ENCODE measurements around the gene GPANK1. TPM values are rescaled to one million over a fixed set of nuclear protein-coding genes. Genes with fewer than 3 reads are reported as not detected.
A peak's percentile ranks its signal among the peaks of the same experiment; 100 is the strongest.

Gene GPANK1
- polyA plus RNA-seq, 2 donors: 10.2 to 10.4 TPM

GRCh38 chr6:31658158-31658688 is 6.6 kb downstream of the GPANK1 start:
- no peaks in the 10 kb centered on the region for H3K27me3 ChIP-seq (ENCODE audit: control insufficient read depth in 1 of 2, insufficient read depth in 2 of 2, low read length in 2 of 2)
- H3K36me3 ChIP-seq (ENCODE audit: control insufficient read depth in 2 of 2, insufficient read depth in 2 of 2, low read length in 1 of 2): peaks cover 0 to 13% of the 10 kb centered on the region in 2 donors
- H3K4me1 ChIP-seq (ENCODE audit: control insufficient read depth in 2 of 2, insufficient read depth in 2 of 2, low read length in 1 of 2): peaks cover 12 to 19% of the 10 kb centered on the region in 2 donors
- no peaks in the 10 kb centered on the region for H3K9me3 ChIP-seq (ENCODE audit: control insufficient read depth in 2 of 2, insufficient read depth in 1 of 2, low read depth in 1 of 2, low read length in 1 of 2)
- H3K4me3 ChIP-seq (ENCODE audit: low read depth in 1 of 2, low read length in 2 of 2): no peak overlapping the region
- 72 to 75% methylated on average over 4 of the region's 4 CpGs for WGBS, 2 donors
- H3K27ac ChIP-seq (ENCODE audit: low read depth in 2 of 2, low read length in 1 of 2): no peak overlapping the region

GRCh38 chr6:31657406-31658157 is 7.2 kb downstream of the GPANK1 start:
- 69 to 79% methylated on average over 6 of the region's 6 CpGs for WGBS, 2 donors
- H3K4me1 ChIP-seq (ENCODE audit: control insufficient read depth in 2 of 2, insufficient read depth in 2 of 2, low read length in 1 of 2): peaks cover 12 to 16% of the 10 kb centered on the region in 2 donors
- no peak overlapping the region for H3K27ac ChIP-seq (ENCODE audit: low read depth in 2 of 2, low read length in 1 of 2)

GRCh38 chr6:31655349-31656237 is 9.2 kb downstream of the GPANK1 start, which contains the start of gene APOM:
TSS of gene APOM (plus strand) at chr6:31655894. CDS start at chr6:31655967, 73 bp downstream.
- H3K36me3 ChIP-seq (ENCODE audit: control insufficient read depth in 2 of 2, insufficient read depth in 2 of 2, low read length in 1 of 2): peaks cover 0 to 8% of the 10 kb centered on the region in 2 donors
- no peak within 1 kb of the TSS for H3K4me3 ChIP-seq (ENCODE audit: low read depth in 1 of 2, low read length in 2 of 2)
- no peaks in the 10 kb centered on the region for H3K9me3 ChIP-seq (ENCODE audit: control insufficient read depth in 2 of 2, insufficient read depth in 1 of 2, low read depth in 1 of 2, low read length in 1 of 2)
- H3K27me3 ChIP-seq (ENCODE audit: control insufficient read depth in 1 of 2, insufficient read depth in 2 of 2, low read length in 2 of 2): no peaks in the 10 kb centered on the region
- H3K4me1 ChIP-seq (ENCODE audit: control insufficient read depth in 2 of 2, insufficient read depth in 2 of 2, low read length in 1 of 2): peaks cover 12 to 18% of the 10 kb centered on the region in 2 donors
- 67 to 81% methylated on average over 8 of the region's 8 CpGs for WGBS, 2 donors
- no peak within 1 kb of the TSS for H3K27ac ChIP-seq (ENCODE audit: low read depth in 2 of 2, low read length in 1 of 2)

More at GRCh38 chr6:31657406-31658157, 7.2 kb downstream of the GPANK1 start:
- Histone ChIP-seq H3K9me3 (ENCODE audit: control insufficient read depth in 2 of 2, insufficient read depth in 1 of 2, low read depth in 1 of 2, low read length in 1 of 2) (no peaks in the 10 kb centered on the region), H3K36me3 (ENCODE audit: control insufficient read depth in 2 of 2, insufficient read depth in 2 of 2, low read length in 1 of 2) (peaks cover 0 to 13% of the 10 kb centered on the region in 2 donors), H3K27me3 (ENCODE audit: control insufficient read depth in 1 of 2, insufficient read depth in 2 of 2, low read length in 2 of 2) (no peaks in the 10 kb centered on the region), H3K4me3 (ENCODE audit: low read depth in 1 of 2, low read length in 2 of 2) (no peak overlapping the region)

GRCh38 chr6:31654574-31655348 is 10.0 kb downstream of the GPANK1 start:
- no peak overlapping the region for H3K4me3 ChIP-seq (ENCODE audit: low read depth in 1 of 2, low read length in 2 of 2)
- WGBS, 2 donors: 88 to 90% methylated on average over 8 of the region's 8 CpGs
- no peak overlapping the region for H3K27ac ChIP-seq (ENCODE audit: low read depth in 2 of 2, low read length in 1 of 2)
- peaks cover 12 to 18% of the 10 kb centered on the region in 2 donors for H3K4me1 ChIP-seq (ENCODE audit: control insufficient read depth in 2 of 2, insufficient read depth in 2 of 2, low read length in 1 of 2)
- no peaks in the 10 kb centered on the region for H3K27me3 ChIP-seq (ENCODE audit: control insufficient read depth in 1 of 2, insufficient read depth in 2 of 2, low read length in 2 of 2)
- peaks cover 0 to 8% of the 10 kb centered on the region in 2 donors for H3K36me3 ChIP-seq (ENCODE audit: control insufficient read depth in 2 of 2, insufficient read depth in 2 of 2, low read length in 1 of 2)
- H3K9me3 ChIP-seq (ENCODE audit: control insufficient read depth in 2 of 2, insufficient read depth in 1 of 2, low read depth in 1 of 2, low read length in 1 of 2): no peaks in the 10 kb centered on the region

- Histone ChIP-seq H3K27me3 (ENCODE audit: control insufficient read depth in 1 of 2, insufficient read depth in 2 of 2, low read length in 2 of 2) (no peaks in the 10 kb centered on the region), H3K27ac (ENCODE audit: low read depth in 2 of 2, low read length in 1 of 2) (peak overlapping the region; percentile 99 to 100), H3K4me3 (ENCODE audit: low read depth in 1 of 2, low read length in 2 of 2) (peak overlapping the region; percentile 64 to 76), H3K9me3 (ENCODE audit: control insufficient read depth in 2 of 2, insufficient read depth in 1 of 2, low read depth in 1 of 2, low read length in 1 of 2) (no peaks in the 10 kb centered on the region), H3K4me1 (ENCODE audit: control insufficient read depth in 2 of 2, insufficient read depth in 2 of 2, low read length in 1 of 2) (peaks cover 0 to 5% of the 10 kb centered on the region in 2 donors), H3K36me3 (ENCODE audit: control insufficient read depth in 2 of 2, insufficient read depth in 2 of 2, low read length in 1 of 2) (peaks cover 10 to 18% of the 10 kb centered on the region in 2 donors)
- 7 to 8% methylated on average over 37 of the region's 37 CpGs for WGBS, 2 donors
These were observed 11.7 kb downstream of the GPANK1 start for GRCh38 chr6:31652925-31653724.

- peaks cover 0 to 5% of the 10 kb centered on the region in 2 donors for H3K4me1 ChIP-seq (ENCODE audit: control insufficient read depth in 2 of 2, insufficient read depth in 2 of 2, low read length in 1 of 2)
- no peaks in the 10 kb centered on the region for H3K9me3 ChIP-seq (ENCODE audit: control insufficient read depth in 2 of 2, insufficient read depth in 1 of 2, low read depth in 1 of 2, low read length in 1 of 2)
- H3K27me3 ChIP-seq (ENCODE audit: control insufficient read depth in 1 of 2, insufficient read depth in 2 of 2, low read length in 2 of 2): no peaks in the 10 kb centered on the region
- 1 to 2% methylated on average over 29 of the region's 29 CpGs for WGBS, 2 donors
- peak overlapping the region; percentile 99 to 100 for H3K27ac ChIP-seq (ENCODE audit: low read depth in 2 of 2, low read length in 1 of 2)
- H3K4me3 ChIP-seq (ENCODE audit: low read depth in 1 of 2, low read length in 2 of 2): peak overlapping the region; percentile 64 to 76
- H3K36me3 ChIP-seq (ENCODE audit: control insufficient read depth in 2 of 2, insufficient read depth in 2 of 2, low read length in 1 of 2): peaks cover 15 to 22% of the 10 kb centered on the region in 2 donors
These were observed 13.1 kb downstream of the GPANK1 start for GRCh38 chr6:31651602-31652191.

- WGBS, 2 donors: 95% methylated on average over 9 of the region's 9 CpGs
- no peak overlapping the region for H3K4me3 ChIP-seq (ENCODE audit: low read depth in 1 of 2, low read length in 2 of 2)
- peaks cover 47 to 67% of the 10 kb centered on the region in 2 donors for H3K36me3 ChIP-seq (ENCODE audit: control insufficient read depth in 2 of 2, insufficient read depth in 2 of 2, low read length in 1 of 2)
- H3K27me3 ChIP-seq (ENCODE audit: control insufficient read depth in 1 of 2, insufficient read depth in 2 of 2, low read length in 2 of 2): no peaks in the 10 kb centered on the region
- peaks cover 0 to 2% of the 10 kb centered on the region in 2 donors for H3K4me1 ChIP-seq (ENCODE audit: control insufficient read depth in 2 of 2, insufficient read depth in 2 of 2, low read length in 1 of 2)
- no peak overlapping the region for H3K27ac ChIP-seq (ENCODE audit: low read depth in 2 of 2, low read length in 1 of 2)
- no peaks in the 10 kb centered on the region for H3K9me3 ChIP-seq (ENCODE audit: control insufficient read depth in 2 of 2, insufficient read depth in 1 of 2, low read depth in 1 of 2, low read length in 1 of 2)
These were observed 19.5 kb downstream of the GPANK1 start for GRCh38 chr6:31645325-31645724.

GRCh38 chr6:31643818-31644454 is 20.9 kb downstream of the GPANK1 start:
- peaks cover 57 to 72% of the 10 kb centered on the region in 2 donors for H3K36me3 ChIP-seq (ENCODE audit: control insufficient read depth in 2 of 2, insufficient read depth in 2 of 2, low read length in 1 of 2)

More at GRCh38 chr6:31643818-31644454, 20.9 kb downstream of the GPANK1 start:
- H3K4me1 ChIP-seq (ENCODE audit: control insufficient read depth in 2 of 2, insufficient read depth in 2 of 2, low read length in 1 of 2): peaks cover 0 to 2% of the 10 kb centered on the region in 2 donors
- 88 to 91% methylated on average over 15 to 17 of the region's 17 CpGs for WGBS, 2 donors
- no peak overlapping the region for H3K4me3 ChIP-seq (ENCODE audit: low read depth in 1 of 2, low read length in 2 of 2)
- no peaks in the 10 kb centered on the region for H3K9me3 ChIP-seq (ENCODE audit: control insufficient read depth in 2 of 2, insufficient read depth in 1 of 2, low read depth in 1 of 2, low read length in 1 of 2)
- no peaks in the 10 kb centered on the region for H3K27me3 ChIP-seq (ENCODE audit: control insufficient read depth in 1 of 2, insufficient read depth in 2 of 2, low read length in 2 of 2)
- no peak overlapping the region for H3K27ac ChIP-seq (ENCODE audit: low read depth in 2 of 2, low read length in 1 of 2)

Data from esophagus (tissue), 2 donors.